Measurements from ENCODE around the gene MORC1. TPM values are rescaled to one million over a fixed set of nuclear protein-coding genes. Genes with fewer than 3 reads are reported as not detected.

The MORC1 gene
- total RNA-seq, 2 donors from 2014 or later, result not detected

- no peaks in the 10 kb centered on the region for H3K36me3 ChIP-seq
- no peak for DNase-seq (ENCODE audit: low spot score)
- ATAC-seq (ENCODE audit: insufficient number of reproducible peaks, low FRiP score, low read depth), result no peak
- no peaks in the 10 kb centered on the region for H3K4me1 ChIP-seq (ENCODE audit: control insufficient read depth in 1 of 2, low read depth in 2 of 2)
- TF ChIP-seq CTCF (IDR thresholded peaks at IDR 0.05), result peak; percentile 61
- no peaks in the 10 kb centered on the region for H3K9me3 ChIP-seq
- H3K4me3 ChIP-seq, result no peak overlapping the region
- H3K27me3 ChIP-seq (replicated peaks; ENCODE audit: insufficient read depth), result no peaks in the 10 kb centered on the region
- H3K27ac ChIP-seq, result no peak overlapping the region
Observed at GRCh38 chr3:108914774-108915641, 202.9 kb downstream of the MORC1 start.

GRCh38 chr3:108909799-108910198 lies 208.1 kb downstream of the MORC1 start:
- H3K27ac ChIP-seq, result no peak overlapping the region
- no peaks in the 10 kb centered on the region for H3K36me3 ChIP-seq
- no peaks in the 10 kb centered on the region for H3K4me1 ChIP-seq (ENCODE audit: control insufficient read depth in 1 of 2, low read depth in 2 of 2)
- no peaks in the 10 kb centered on the region for H3K9me3 ChIP-seq
- no peak for DNase-seq (ENCODE audit: low spot score)
- ATAC-seq (ENCODE audit: insufficient number of reproducible peaks, low FRiP score, low read depth), result no peak
- no peak for TF ChIP-seq CTCF (IDR thresholded peaks at IDR 0.05)
- H3K4me3 ChIP-seq, result no peak overlapping the region
- no peaks in the 10 kb centered on the region for H3K27me3 ChIP-seq (replicated peaks; ENCODE audit: insufficient read depth)

Other genes with a start within 250 kb of the MORC1 start
- gene GUCA1C, start 164.3 kb downstream of the MORC1 start, total RNA-seq, result not detected
- not detected for gene C3orf85, start 18.6 kb upstream of the MORC1 start, total RNA-seq
- not detected for gene DPPA2, start 198.4 kb upstream of the MORC1 start, total RNA-seq
- not detected for gene DPPA4, start 219.4 kb upstream of the MORC1 start, total RNA-seq